DOHH2 (cell line): ENCODE measurements around the gene ZFHX3.

Experiments
- H3F3A ChIP-seq: fragments of 200-600 bp; sonication (generic), shearing (Covaris generic); 2 replicates; pipeline ENCODE4 v1.6.0; 2016; ENCODE audit warnings: antibody characterized with exemption, mild to moderate bottlenecking; ENCODE audit not compliant: control insufficient read depth, insufficient read depth
- H3K27ac ChIP-seq: fragments of 200-600 bp; sonication (generic); 2 replicates; pipeline ENCODE4 v1.5.1; 2014; ENCODE audit warnings: low read depth, mild to moderate bottlenecking, low read length, moderate library complexity
- H3K27me3 ChIP-seq: fragments of 200-600 bp; sonication (generic); 2 replicates; pipeline ENCODE4 v1.6.1; 2014; ENCODE audit warnings: mild to moderate bottlenecking, low read length, mixed read lengths; ENCODE audit not compliant: control insufficient read depth
- H3K36me3 ChIP-seq: fragments of 200-600 bp; sonication (generic); 2 replicates; pipeline ENCODE4 v1.6.1; 2014; ENCODE audit warnings: mild to moderate bottlenecking, low read length, moderate library complexity, mixed read lengths; ENCODE audit not compliant: control insufficient read depth
- H3K4me1 ChIP-seq: fragments of 200-600 bp; sonication (generic); 2 replicates; pipeline ENCODE4 v1.6.1; 2014; ENCODE audit warnings: mild to moderate bottlenecking, low read length, mixed read lengths; ENCODE audit not compliant: control insufficient read depth
- H3K4me2 ChIP-seq: fragments of 200-600 bp; sonication (generic); 2 replicates; pipeline ENCODE4 v1.6.0; 2014; ENCODE audit warnings: mild to moderate bottlenecking, low read length, moderate library complexity
- H3K4me3 ChIP-seq: fragments of 200-600 bp; sonication (generic); 2 replicates; pipeline ENCODE4 v1.5.1; 2014; ENCODE audit warnings: mild to moderate bottlenecking, low read length, mixed read lengths
- H3K79me2 ChIP-seq: fragments of 200-600 bp; sonication (generic); 2 replicates; pipeline ENCODE4 v1.6.1; 2014; ENCODE audit warnings: mild to moderate bottlenecking, low read length, mixed read lengths; ENCODE audit not compliant: control insufficient read depth
- H3K9me2 ChIP-seq: fragments of 200-600 bp; sonication (generic); replicated peaks from 2 replicates; pipeline ENCODE4 v1.6.1; 2014; ENCODE audit warnings: mild to moderate bottlenecking, low read length, mixed read lengths; ENCODE audit not compliant: control insufficient read depth
- H3K9me3 ChIP-seq: fragments of 200-600 bp; sonication (generic); 2 replicates; pipeline ENCODE4 v1.6.1; 2014; ENCODE audit warnings: antibody characterized with exemption, low read length, mixed read lengths; ENCODE audit not compliant: control insufficient read depth, insufficient read depth
- H4K20me1 ChIP-seq: fragments of 200-600 bp; sonication (generic); 2 replicates; pipeline ENCODE4 v1.6.0; 2014; ENCODE audit warnings: low read depth, mild to moderate bottlenecking, antibody characterized with exemption, low read length, moderate library complexity; ENCODE audit not compliant: control insufficient read depth, insufficient read depth
- EZH2phosphoT487 ChIP-seq: fragments of 200-600 bp; sonication (generic); IDR thresholded peaks from 2 replicates; pipeline ENCODE4 v1.6.1; 2017; ENCODE audit warnings: borderline replicate concordance, mild to moderate bottlenecking, antibody characterized with exemption, low read length, moderate library complexity, mixed read lengths
- TF ChIP-seq, protein P1 (sequence below): fragments of 200-600 bp; sonication (generic); IDR thresholded peaks from one replicate; pipeline ENCODE4 v1.5.1; 2014; ENCODE audit warnings: antibody characterized with exemption, mild to moderate bottlenecking, low read depth, low read length; ENCODE audit not compliant: poor library complexity, severe bottlenecking

Gene ZFHX3

DNA sequence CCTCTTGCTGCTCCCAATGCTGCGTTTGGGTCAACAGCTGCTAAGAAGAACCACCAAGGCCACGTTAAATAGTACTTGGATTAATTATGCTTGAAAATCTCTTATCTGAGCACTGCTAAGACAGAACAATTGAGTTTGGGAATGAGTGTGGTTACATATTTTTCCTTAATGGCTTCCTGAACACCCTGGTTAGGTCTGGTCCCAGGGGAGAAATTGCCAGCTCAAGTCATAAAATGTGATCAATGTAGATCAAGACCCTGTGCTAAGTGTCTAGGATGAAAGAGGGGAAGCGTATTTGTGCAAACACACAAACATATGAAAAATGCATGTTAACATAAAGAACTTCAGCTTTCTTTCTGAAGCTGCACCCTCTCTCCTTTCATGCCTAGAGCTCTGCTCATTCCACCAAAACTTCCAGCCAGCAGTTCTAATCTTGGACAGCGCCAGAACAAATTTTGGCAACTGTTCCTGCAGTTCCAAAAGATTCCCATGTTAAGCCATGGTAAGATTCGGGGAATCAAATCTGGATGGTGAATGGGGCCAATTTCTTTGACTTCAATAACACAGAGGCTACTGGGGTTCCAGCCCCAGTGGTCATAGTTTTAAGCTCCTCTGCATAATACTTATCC, 72.0 kb downstream of the ZFHX3 start:
- no peak overlapping the region for H3K4me3 ChIP-seq
- H3K27me3 ChIP-seq = no peaks in the 10 kb centered on the region
- H3K27ac ChIP-seq = no peak overlapping the region
- no peaks in the 10 kb centered on the region for H3K9me3 ChIP-seq
- H3K4me2 ChIP-seq = no peak overlapping the region
- H4K20me1 ChIP-seq = 0 out of 2 replicates have a peak, but pooled peaks cover 7% of the 10 kb centered on the region
- no peaks in the 10 kb centered on the region for H3K79me2 ChIP-seq
- TF ChIP-seq EZH2phosphoT487 = no peak
- no peaks in the 10 kb centered on the region for H3K4me1 ChIP-seq
- no peaks in the 10 kb centered on the region for H3F3A ChIP-seq
- H3K9me2 ChIP-seq = no peaks in the 10 kb centered on the region
- H3K36me3 ChIP-seq = no peaks in the 10 kb centered on the region

DNA sequence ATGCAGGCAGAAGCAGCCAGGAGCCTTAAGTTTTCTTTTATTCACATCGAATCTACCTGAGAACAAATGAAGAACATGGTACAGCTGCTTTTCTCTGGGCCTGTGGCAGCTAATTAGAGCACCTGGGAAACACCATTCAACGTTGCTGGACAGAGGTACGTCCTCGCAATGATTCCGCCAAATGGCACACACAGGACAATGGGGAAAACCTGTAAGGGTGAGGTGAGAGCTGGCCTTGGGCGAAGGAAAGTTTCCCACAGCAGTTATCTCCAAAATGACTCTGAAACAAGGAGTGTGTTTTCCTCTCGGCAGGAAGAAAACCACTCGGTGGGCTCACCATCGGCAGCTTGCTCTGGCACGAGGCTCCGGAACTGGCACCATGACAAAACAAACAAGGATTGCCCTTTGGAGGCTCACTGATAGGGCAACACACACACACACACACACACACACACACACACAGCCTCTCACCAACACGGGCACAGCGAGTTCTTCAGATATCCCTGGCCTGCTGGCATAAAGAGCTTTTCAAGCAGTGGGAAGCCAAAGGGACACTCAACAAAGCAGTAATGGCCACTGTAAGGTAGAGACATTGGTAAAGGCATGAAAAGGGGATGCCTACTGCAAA, 73.7 kb downstream of the ZFHX3 start:
- H3K9me3 ChIP-seq = no peaks in the 10 kb centered on the region
- H3K79me2 ChIP-seq = no peaks in the 10 kb centered on the region
- no peaks in the 10 kb centered on the region for H3F3A ChIP-seq
- no peak overlapping the region for H3K4me3 ChIP-seq
- no peaks in the 10 kb centered on the region for H3K4me1 ChIP-seq
- TF ChIP-seq, protein P1, sequence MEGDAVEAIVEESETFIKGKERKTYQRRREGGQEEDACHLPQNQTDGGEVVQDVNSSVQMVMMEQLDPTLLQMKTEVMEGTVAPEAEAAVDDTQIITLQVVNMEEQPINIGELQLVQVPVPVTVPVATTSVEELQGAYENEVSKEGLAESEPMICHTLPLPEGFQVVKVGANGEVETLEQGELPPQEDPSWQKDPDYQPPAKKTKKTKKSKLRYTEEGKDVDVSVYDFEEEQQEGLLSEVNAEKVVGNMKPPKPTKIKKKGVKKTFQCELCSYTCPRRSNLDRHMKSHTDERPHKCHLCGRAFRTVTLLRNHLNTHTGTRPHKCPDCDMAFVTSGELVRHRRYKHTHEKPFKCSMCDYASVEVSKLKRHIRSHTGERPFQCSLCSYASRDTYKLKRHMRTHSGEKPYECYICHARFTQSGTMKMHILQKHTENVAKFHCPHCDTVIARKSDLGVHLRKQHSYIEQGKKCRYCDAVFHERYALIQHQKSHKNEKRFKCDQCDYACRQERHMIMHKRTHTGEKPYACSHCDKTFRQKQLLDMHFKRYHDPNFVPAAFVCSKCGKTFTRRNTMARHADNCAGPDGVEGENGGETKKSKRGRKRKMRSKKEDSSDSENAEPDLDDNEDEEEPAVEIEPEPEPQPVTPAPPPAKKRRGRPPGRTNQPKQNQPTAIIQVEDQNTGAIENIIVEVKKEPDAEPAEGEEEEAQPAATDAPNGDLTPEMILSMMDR = no peak
- TF ChIP-seq EZH2phosphoT487 = no peak
- H3K9me2 ChIP-seq = no peaks in the 10 kb centered on the region
- H3K36me3 ChIP-seq = no peaks in the 10 kb centered on the region
- H3K27me3 ChIP-seq = no peaks in the 10 kb centered on the region
- no peak overlapping the region for H3K27ac ChIP-seq
- H3K4me2 ChIP-seq = no peak overlapping the region
- H4K20me1 ChIP-seq = 0 out of 2 replicates have a peak, but pooled peaks cover 7% of the 10 kb centered on the region

DNA sequence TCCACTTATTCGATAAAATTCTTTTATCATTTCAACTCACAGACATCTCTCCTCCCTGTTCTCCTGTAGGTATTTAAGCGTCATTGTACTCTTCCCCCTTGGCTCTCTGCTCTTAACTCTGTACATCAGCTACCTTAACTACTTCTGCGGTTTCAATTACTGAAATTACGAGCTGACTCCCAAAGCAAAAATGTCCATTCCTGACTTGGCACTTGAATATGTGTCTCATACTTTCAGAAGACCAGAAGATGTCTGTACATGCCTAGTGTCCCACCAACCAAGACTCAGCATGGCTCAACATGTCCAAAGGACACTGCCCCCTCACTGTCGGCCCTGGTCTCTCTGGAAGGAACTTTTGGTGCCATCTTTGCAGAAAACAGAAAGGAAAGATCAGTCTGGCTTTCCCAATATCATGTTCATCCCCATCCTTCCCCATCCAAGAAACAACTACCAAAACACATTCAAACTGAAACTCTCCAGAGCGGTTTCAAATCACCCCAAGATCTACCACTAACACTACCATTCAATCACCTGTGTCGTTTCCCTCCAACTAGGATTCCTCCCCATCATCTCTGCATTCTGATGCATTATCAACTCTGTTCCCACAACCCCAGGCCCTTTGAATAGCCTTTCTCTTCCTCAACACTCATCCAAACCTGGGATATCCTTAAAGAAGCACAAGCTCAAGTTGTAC, 74.9 kb downstream of the ZFHX3 start:
- TF ChIP-seq EZH2phosphoT487 = no peak
- TF ChIP-seq, protein P1 = no peak
- H3K79me2 ChIP-seq = no peaks in the 10 kb centered on the region

DNA sequence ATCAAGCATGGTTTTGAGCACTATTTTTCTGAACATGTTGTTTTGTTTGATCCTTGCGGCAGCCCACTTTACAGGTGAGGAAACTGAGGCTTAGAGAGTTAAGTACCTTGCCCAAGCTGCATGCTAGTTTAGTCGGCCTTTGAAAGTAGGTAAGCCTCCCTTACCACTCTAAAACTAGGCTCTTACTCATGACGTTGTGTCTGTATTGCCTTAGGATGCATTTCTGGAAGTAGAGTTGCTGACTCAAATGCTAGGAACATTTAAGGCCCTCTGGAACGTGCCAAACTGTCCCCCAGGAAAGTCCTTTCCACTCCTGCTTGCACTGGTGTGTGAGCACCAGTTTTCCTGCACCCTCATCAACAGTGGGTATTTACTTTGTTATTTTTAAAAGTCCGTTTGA, 76.6 kb downstream of the ZFHX3 start:
- Histone ChIP-seq H3K36me3 (no peaks in the 10 kb centered on the region), H3K9me3 (no peaks in the 10 kb centered on the region), H4K20me1 (no peaks in the 10 kb centered on the region), H3K79me2 (no peaks in the 10 kb centered on the region), H3K27ac (no peak overlapping the region), H3K4me2 (no peak overlapping the region), H3F3A (no peaks in the 10 kb centered on the region), H3K4me3 (no peak overlapping the region), H3K4me1 (no peaks in the 10 kb centered on the region), H3K27me3 (no peaks in the 10 kb centered on the region), H3K9me2 (no peaks in the 10 kb centered on the region)
- no peak for TF ChIP-seq EZH2phosphoT487
- TF ChIP-seq, protein P1 = no peak

More for the DNA sequence above, 74.9 kb downstream of the ZFHX3 start:
- Histone ChIP-seq H3K4me2 (no peak overlapping the region), H3K27ac (no peak overlapping the region), H3K9me3 (no peaks in the 10 kb centered on the region), H3K4me3 (no peak overlapping the region), H3K27me3 (no peaks in the 10 kb centered on the region), H4K20me1 (0 out of 2 replicates have a peak, but pooled peaks cover 7% of the 10 kb centered on the region), H3K4me1 (no peaks in the 10 kb centered on the region), H3F3A (no peaks in the 10 kb centered on the region), H3K9me2 (no peaks in the 10 kb centered on the region), H3K36me3 (no peaks in the 10 kb centered on the region)
